GM19395 (cell line): Measurements from ENCODE around the gene NARF.
"Not testable (repeated sequence)": the region's sequence is repeated elsewhere in the genome, so short reads cannot be mapped to it uniquely, and the experiment has no call there.

ENCODE experiments used
- ATAC-seq: cut with Tn5 transposase; IDR thresholded peaks from one replicate; pipeline ENCODE4 v1.9.1; 2021; ENCODE audit warnings: mild to moderate bottlenecking, moderate library complexity; ENCODE audit not compliant: unreplicated experiment

The NARF gene

GRCh38 chr17:82445542-82445941 is 13.0 kb upstream of the NARF start:
- no peak for ATAC-seq

DNA sequence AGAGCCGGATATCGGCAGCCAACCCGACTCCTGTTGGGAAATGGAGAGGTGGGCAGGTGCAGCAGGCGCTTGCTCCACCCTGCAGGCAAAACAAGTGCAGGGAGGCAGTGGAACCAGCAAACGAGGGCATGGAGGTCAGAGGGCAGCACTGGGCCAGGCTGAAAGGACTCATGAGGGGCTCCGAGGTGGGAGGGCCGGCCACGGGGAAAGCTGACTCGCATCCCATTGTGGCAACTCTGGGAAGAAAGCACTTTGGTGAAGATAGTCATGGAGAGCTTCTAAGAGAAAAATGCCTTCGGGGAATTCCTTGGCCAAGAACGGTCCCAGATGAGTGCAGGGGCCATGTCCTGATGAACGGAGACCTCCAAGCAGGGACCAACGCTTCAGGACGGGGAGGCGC is 12.4 kb upstream of the NARF start:
- ATAC-seq, result no peak

- no peak for ATAC-seq
Observed at GRCh38 chr17:82446649-82447048, 11.9 kb upstream of the NARF start.

GRCh38 chr17:82447876-82448275 is 10.7 kb upstream of the NARF start:
- no peak for ATAC-seq

GRCh38 chr17:82449131-82449882 is 9.2 kb upstream of the NARF start:
- peak; percentile 64 for ATAC-seq

DNA sequence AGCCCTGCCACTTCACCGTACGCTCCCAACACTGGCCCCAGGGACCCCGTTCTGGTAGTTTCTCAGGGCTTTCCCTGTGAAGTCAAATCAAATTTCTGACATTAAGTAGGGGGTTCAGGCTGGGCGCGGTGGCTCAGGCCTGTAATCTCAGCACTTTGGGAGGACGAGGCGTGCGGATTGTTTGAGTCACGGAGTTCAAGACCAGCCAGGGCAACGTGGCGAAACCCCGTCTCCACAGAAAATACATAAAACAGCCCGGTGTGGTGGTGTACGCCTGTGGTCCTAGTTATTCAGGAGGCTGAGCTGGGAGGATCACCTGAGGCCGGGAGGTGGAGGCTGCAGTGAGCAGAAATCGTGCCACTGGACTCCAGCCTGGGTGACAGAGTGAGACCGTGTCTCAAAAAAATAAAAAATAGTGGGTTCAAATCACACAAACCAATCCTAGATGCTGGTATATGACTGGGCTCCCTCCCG is 8.6 kb upstream of the NARF start:
- peak; percentile 25 for ATAC-seq

DNA sequence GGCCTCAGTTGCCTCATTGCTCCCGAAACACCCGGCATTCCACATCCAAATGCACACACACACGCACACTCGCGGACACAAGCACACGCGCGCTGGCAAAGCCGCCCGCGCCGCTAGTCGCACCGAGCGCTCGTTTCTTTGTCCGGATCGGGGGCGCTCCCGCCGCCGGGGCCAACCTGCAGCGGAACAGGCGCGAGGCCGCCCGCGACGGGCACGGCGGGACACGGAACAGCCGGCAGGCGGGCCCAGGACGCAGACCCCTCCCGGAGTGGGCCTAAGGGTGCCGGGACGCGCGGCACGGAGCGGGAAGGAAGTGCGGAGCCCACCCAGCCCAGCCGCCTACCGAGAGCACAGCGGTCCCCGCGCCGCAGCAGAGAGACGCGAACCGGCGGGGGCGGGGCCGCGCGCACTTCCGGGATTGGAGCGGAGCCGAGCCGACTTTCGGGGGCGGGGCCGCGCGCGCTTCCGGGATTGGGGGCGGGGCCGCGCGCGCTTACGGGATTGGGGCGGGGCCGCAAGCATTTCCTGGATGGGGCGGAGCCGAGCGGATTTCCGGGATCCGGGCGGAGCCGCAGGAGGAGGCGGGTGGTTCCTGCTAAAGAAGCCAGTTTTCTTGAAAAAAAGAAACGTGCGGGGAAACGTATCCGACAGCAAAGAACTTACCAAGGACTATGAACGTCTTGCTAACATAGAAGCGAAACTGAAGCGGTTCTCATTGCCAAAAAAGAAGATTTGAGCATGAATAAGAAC is 8.0 kb upstream of the NARF start, which contains the start of gene CYBC1:
CYBC1 (minus strand) TSS at position 396 of the 750 bp plus-strand sequence. CDS start 1,498 bp downstream, outside the sequence.
- ATAC-seq, result peak; percentile 45

- ATAC-seq, result no peak
Observed at GRCh38 chr17:82452162-82452561, 6.4 kb upstream of the NARF start.

GRCh38 chr17:82453151-82453550 is 5.4 kb upstream of the NARF start:
- ATAC-seq, result not testable (repeated sequence)

DNA sequence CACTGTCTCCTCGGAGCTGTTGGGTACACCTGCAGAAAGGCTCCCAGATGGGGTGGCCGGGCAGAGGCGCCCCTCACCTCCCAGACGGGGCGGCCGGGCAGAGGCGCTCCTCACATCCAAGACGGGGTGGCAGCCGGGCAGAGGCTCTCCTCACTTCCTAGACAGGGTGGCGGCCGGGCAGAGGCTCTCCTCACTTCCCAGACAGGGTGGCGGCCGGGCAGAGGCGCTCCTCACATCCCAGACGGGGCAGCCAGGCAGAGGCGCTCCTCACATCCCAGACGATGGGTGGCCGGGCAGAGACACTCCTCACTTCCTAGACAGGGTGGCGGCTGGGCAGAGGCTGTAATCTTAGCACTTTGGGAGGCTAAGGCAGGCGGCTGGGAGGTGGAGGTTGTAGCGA is 4.8 kb upstream of the NARF start:
- ATAC-seq, result not testable (repeated sequence)

DNA sequence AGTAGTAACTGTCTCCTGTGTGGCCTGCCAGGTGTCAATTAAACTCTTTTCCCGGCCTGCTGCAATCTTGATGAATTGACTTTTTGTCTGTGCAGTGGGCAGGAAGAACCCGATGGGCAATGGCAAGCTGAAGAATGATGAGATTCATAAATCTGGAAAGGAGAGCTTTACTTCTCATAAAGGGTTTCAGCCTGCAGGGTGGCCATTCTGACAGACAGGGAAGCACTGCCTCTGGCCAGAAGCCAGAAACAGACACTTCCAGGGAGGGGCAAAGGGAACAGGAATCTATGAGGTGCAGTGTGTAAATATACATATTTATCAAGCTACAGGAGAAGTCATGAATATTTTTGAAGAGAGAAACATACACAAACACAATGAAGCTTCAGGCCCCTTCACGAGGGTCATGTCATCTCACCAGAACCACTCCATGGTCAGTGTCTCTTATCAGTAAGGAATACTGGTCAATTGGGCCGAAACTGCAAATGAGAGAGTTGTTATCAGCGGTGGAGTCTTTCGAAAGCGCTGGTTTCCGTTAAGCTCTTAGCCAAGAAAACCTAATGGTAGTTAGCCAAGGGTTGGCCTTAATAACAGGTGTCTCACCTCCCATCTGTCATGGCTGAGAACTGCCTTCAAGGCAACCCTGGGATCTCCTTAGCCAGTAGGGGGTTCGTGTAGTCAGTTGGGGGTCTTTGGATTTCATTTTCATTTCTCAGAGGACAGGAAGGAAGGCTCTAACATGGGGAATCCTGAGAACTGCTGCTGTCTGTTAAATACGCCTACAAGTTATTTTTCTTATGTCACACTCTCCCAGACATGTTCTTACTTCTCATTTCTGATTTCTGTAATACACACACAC is 1.2 kb upstream of the NARF start:
- no peak for ATAC-seq

DNA sequence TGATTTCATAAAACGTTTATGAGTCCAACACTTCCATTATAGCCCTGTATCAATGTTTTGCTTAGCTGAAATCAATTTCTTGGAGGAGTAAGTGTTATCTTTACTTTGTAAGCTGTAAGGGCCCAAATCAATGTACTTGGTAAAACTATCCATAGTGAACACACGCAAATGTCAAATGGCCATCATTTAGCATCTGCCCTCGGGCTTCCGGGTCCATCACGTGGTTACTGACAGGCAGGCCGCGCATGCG is 687 bp upstream of the NARF start:
- ATAC-seq, result no peak

DNA sequence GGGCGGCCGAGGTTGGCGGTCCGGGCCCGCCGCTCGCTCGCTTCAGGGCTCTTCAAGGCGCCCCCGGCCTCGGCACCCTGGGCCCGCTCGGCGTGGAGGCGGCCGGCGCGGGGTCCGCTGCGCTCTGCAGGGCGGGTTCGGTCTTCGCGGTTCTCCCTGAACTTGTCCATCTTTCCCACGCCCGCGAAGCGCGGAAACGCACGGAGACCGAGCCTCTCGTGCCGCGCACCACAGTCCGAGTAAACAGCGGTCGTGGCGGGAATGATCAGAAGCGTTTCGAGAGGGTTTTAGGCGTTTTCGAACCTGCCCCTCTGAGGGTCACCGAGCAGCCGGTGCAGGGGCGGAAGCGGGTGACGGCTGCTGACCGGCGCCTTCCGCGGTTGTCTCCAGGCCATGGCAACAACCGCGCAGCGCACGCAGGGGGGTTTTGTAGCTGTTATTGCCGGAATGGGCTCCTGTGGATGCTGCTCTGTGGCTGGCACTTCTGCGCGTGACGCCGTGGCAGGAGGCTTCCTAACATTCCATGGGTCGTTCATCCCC is 414 bp downstream of the NARF start:
- ATAC-seq, result peak; percentile 29

GRCh38 chr17:82459936-82460335 is 1.4 kb downstream of the NARF start:
- not testable (repeated sequence) for ATAC-seq

GRCh38 chr17:82461827-82462524 is 3.4 kb downstream of the NARF start:
- ATAC-seq, result no peak

GRCh38 chr17:82463391-82463790 is 4.8 kb downstream of the NARF start:
- no peak for ATAC-seq

- ATAC-seq, result no peak
Observed at GRCh38 chr17:82463925-82464566, 5.5 kb downstream of the NARF start.

DNA sequence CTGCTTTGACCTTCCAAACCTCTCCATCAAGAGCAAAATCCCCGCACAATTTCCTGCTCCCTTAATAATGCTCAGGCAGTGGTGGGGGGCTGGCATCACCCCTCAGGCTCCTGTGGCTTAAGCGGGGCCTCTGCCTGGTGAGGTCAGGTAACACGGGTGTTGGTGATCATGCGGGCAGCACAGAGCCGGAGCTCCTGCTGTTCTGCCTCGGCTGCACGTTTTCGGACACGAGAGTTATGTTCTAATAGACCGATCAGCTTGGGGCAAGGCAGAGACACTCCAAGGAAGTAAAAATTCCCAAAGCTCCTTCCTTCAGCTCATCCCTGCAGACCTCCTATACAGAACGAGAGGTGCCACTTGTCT is 6.0 kb downstream of the NARF start:
- no peak for ATAC-seq

DNA sequence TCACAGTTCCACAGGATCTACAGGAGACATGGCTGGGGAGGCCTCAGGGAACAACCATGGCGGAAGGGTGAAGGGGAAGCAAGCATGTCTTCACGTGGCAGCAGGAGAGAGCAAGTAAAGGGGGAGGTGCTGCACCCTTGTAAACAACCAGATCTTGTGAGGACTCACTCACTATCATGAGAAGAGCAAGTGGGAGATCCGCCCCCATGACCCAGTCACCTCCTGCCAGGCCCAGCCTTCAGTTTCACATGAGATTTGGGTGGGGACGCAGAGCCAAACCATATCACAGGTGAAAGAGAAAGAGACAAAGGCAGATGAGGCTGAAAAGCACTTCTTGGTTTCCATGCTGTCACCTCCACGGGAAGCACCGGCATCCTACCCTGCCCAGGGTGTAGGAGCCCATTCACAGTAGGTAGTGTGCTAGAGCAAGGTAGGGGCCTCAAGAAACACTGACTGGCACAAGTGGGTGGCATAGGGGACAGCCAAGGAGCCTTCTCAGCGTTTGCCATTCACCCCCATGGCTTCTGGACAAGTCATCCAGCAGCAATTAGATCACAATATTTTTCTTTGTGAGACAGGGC is 6.6 kb downstream of the NARF start:
- ATAC-seq, result no peak

DNA sequence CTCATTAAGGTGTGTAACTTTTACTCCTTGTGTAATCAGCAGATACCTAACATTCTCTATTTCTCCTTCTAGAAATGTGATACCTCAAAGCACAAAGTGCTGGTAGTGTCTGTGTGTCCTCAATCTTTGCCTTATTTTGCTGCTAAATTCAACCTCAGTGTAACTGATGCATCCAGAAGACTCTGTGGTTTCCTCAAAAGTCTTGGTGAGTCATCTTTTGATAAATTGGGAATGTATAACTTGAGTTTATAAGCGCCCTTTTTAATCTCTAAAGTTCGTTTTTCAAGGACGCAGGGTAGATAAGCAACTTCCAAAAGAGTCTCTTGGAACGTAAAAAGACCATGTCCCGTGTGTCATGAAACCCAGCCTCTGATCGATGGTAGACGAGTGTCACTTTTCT is 10.2 kb downstream of the NARF start:
- ATAC-seq, result no peak
